GM10847 (cell line): ENCODE results near the gene GLCCI1.
A peak's percentile ranks its signal among the peaks of the same experiment; 100 is the strongest.

Source experiments
- POLR2A ChIP-seq: IDR thresholded peaks from 2 replicates; pipeline ENCODE4 v1.6.1; 2011; ENCODE audit not compliant: insufficient read length; ENCODE audit errors: extremely low read depth

Gene GLCCI1

GRCh38 chr7:7948232-7948631 lies 20.4 kb upstream of the GLCCI1 start:
- no peak for TF ChIP-seq POLR2A

- no peak for TF ChIP-seq POLR2A
These were observed 14.8 kb upstream of the GLCCI1 start for GRCh38 chr7:7953806-7954205.

DNA sequence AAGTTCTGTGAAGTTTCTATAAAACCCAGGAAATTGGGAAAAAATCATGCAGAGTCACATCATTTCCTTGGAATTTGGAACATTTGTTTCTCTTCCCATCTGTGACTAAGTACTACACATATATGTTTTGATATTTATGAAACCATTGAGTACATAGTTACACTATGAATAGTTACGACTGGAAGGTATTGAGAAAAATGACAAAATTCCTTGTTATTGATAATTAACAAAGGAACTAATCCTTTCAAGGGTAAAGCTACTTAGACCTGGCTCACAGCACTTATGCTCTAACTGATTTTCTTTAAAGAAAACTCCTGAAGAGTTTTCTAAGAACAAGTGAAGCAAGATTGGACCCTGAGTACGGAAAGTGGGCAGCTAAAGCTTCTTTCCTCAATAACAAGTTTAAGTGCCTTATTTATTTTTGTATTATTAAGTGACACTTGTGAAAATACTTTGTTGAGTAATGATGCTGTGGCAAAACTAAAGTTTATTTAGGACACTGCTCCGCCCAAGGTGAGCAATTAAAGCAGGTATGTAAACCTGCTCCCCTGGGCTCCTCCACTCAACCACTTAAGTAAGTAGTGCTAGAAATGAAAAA lies 12.0 kb upstream of the GLCCI1 start:
- TF ChIP-seq POLR2A, result no peak

- no peak for TF ChIP-seq POLR2A
These were observed 11.1 kb upstream of the GLCCI1 start for GRCh38 chr7:7957513-7957912.

DNA sequence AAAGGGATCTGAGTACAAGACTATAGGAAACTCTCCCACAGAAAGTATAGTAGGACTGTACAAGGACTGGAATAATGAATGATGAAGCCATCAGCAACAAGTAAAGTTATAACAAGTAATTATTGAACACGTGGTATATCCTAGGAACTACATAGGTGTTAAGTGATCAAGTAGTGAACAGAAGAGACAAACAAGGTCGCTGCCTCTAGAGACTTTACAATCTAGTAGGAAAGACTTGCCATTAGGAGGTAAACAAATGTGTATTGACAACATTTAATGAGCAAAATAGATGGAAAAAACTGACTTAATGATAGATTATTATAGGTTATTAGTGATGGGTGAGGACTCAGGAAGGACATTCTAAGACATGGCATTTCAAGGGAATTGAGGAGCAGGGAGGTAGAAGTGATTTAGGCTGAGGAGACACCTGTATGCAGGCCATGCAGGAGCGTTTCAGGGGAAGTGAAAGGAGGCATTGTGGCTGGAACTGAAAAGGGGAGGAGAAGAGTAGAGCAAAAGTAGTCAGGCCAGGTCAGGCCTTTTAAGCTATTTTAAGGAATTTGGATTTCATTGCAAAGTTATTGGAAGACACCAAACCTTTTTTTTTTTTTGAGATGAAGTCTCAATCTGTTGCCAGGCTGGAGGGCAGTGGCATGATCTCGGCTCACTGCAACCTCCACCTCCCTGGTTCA lies 8.5 kb upstream of the GLCCI1 start:
- no peak for TF ChIP-seq POLR2A

GRCh38 chr7:7962851-7963250 lies 5.7 kb upstream of the GLCCI1 start:
- no peak for TF ChIP-seq POLR2A

DNA sequence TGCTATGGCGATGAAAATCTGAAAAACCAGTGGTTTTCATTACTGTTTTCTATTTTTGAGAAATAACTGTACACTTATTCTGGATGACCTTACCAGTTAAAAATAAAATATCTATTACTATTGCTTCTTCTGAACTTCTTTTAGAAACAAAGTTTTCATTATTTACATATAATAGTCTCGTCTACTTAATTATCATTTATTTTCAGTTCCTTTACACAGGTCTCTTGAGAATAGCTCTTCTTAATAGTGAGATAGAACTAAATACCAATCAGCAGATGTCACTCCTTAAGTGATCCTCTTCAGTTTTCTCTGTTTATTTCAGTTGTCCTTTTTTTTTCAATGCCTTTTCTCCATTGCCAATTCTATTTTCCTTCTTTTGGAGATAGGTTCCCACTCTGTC lies 4.3 kb upstream of the GLCCI1 start:
- TF ChIP-seq POLR2A, result no peak

- no peak for TF ChIP-seq POLR2A
These were observed 3.9 kb upstream of the GLCCI1 start for GRCh38 chr7:7964691-7965090.

DNA sequence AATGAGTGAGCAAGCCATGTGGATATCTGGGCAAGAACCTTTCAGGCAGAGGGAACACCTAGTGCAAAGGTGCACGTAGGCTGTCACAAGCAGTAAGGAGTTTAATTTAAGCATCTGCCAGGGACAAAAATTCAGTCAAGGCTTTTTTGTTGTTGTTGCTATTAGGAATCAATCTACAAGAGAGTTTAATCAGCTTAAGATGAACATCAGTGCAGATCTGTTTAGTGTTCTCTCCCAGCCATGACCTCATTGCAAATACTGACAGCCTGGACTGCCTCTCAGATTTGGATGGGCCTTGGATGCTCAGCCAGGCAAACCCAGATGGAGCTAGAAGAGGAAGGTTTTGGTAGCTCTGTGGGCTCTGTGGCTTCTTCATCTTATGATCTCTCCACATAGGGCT lies 3.3 kb upstream of the GLCCI1 start:
- no peak for TF ChIP-seq POLR2A

- TF ChIP-seq POLR2A, result no peak
These were observed 2.4 kb upstream of the GLCCI1 start for GRCh38 chr7:7966141-7966734.

DNA sequence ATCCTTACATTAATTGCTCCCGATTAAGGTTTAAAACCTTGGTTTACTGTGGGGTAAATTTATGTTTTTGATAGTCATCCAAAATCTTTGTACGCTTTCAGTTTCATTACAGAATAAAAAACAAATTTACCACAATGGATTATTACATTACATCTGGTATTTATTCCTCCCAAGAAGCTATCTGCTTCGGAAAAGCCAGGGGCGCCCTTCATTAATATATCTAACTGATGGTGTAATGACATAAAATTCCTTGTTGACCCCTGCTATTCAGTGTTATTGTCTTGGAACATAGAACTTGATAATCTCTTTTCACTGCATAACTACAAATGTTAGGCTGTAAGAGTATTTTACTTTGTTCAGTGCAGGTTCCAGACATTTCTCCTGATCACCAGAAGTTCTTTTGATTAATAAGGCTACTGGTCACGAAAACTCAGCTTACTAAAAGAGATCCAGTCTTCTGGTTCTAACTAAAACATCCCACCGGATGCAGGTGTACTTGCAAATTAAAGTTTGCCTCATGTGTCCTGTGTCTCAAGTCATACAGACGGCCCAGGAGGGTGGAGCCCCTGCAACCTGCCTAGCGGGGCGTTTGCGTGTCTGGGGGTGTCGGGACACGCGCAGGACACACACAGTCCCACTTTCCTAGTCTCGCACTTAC lies 581 bp upstream of the GLCCI1 start:
- peak; percentile 29 for TF ChIP-seq POLR2A

DNA sequence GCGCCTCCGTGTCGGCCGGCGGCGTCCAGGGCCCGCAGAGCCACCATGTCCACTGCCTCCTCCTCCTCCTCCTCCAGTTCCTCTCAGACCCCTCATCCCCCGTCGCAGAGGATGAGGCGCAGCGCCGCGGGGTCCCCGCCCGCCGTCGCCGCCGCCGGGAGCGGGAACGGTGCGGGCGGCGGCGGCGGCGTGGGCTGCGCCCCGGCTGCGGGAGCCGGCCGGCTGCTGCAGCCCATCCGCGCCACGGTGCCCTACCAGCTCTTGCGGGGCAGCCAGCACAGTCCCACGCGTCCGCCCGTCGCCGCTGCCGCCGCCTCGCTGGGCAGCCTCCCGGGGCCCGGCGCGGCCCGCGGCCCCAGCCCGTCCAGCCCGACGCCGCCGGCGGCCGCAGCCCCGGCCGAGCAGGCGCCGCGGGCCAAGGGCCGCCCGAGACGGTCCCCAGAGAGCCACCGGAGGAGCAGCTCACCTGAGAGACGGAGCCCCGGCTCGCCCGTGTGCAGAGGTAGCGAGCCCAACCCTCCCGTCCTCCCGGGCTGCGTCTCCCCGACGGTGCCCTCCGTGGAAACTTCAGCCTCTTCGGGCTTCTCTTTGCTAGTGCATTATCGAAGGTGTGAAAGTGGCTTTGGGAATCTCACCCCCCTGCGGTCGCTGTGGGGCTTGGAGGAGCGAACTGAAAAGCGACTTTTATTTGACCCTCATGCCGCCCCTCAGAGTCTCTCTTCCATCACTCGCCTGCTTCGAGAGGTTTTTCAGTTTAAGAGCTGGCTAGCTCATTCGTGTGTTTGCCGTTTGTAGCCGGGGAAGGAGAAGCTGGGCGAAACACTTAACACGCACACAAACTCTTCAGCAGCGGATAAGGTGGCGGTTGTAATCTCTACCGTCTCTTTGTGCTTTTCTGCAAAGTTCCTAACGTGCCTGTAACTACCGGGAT lies 975 bp downstream of the GLCCI1 start:
- peak; percentile 77 for TF ChIP-seq POLR2A

GRCh38 chr7:7970237-7970530 lies 1.6 kb downstream of the GLCCI1 start:
- TF ChIP-seq POLR2A, result no peak

- no peak for TF ChIP-seq POLR2A
These were observed 2.1 kb downstream of the GLCCI1 start for GRCh38 chr7:7970531-7971307.
